SK-N-DZ (cell line): ENCODE results near the gene KIF3A.

Experiments used
- DNase-seq: peaks from one replicate; pipeline ENCODE4 v3.0.0-alpha.2; 2015; ENCODE audit warnings: low spot score

Gene KIF3A

DNA sequence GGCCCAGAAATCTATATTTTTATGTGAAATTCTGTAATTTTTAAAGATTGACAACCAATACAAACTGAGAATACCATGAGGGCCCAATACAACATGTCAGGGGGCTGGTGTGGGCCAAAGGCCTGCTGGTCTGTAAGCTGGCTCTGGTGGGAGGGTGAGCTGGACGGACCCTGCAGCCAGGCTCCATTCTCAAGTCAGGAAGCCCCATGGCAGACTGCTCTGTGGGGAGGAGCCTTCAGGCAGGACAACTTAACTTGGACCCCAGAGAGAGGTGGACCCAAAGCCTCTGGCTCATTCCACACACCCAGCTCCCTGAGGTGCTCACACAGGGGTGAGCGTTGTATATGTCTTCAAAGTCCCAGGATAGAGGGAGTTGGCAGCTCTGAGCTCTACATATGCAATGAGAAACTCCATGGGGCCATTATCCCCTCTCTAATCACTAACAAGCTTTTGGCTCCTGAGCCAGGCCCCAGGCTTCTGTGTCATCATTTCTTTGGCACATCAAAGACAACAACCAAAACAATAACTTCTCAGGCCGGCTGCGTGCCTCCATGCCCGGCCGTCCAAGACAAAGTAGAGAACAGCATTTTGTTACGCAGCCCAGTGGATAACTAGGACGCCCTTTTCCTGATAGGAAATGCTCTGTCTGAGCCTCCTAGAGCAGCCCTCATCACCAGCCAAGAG is 33.3 kb upstream of the KIF3A start:
- DNase-seq = no peak

DNA sequence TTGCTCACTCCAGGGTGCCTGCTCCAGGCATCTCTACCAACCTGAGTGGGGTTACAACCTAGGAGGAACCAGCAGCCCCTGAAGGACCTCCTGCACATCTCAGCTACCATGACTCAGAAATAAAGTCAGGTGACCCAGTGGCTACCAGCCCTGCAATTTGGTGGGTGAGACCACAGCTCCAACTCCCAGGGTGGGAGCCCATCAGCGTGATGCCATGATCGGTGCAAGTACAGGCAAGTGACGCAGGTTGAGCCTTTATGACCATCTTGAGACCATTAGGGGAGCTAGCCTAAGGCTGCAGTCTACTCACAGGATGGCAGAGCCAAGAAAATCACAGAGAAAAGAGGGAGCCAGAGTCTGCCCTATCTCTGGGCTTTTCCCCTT is 31.1 kb upstream of the KIF3A start:
- DNase-seq = no peak

DNA sequence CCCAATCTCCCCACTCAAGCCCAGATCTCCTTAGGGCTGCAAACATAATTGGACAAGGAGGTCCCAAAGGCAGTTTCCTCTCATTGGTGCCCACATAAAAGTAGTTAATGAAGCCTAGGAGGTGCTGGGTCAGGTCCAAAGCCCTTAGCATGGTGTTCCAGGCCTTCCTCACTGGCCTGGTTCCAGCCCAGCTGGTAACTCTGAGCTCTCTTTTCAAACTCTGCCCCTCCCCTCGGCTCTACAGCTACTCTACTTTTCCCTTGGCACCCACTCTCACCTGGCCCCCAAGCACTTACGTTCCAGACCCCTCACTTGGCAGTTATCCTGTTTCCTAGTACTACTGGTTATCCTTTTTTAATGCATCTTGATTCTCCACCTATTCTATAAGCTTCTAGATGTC is 29.8 kb upstream of the KIF3A start:
- DNase-seq = no peak

DNA sequence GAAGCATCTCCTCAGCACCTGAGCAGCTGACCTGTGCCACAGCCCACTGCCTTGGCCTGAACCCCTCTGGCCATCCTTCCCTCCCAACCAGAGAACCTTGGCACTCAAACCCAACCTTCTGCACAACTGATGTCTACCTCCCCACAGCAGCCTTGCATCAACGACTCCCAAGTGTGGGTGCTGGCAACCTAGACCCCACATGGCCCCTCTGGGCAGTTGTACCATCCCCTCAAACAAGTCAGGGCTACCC is 29.4 kb upstream of the KIF3A start:
- no peak for DNase-seq

DNA sequence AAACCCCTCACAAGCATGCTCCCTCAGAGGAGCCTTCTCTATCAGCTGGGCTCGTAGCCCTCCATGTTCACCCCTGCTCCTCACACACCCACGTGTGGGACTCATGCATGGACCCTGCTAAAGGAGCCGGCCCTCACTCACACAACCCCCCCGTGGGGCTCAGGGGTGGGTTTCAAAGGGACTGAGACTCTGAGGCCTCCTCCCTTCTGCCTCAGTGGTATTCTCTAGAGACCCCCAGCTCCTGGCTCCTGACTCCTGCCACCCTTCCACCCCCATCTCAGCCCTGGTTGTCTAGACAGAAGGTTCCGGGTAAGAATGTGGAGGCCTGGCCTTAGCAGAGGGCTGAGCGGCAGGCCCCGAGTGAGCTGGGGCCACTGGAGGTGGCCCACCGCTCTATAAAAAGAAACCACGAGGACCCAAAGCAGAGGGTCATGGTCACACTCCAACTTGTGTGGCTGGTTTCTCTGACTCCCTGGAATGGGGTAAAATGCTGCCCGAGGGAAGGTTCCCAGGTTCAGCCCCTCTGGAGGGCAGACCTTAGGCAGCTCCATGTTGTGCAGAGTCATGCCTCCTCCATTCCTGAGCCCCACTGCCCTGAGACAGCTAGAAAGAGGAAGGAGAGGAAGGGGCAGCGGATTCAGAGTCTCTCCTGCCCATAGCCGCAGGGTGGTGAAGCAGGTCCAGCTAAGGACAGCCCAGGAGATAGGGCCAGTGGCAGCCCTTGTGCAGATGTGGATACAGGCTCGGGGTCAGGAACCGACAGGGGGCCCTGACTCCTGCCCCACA is 28.9 kb upstream of the KIF3A start:
- DNase-seq = no peak

DNA sequence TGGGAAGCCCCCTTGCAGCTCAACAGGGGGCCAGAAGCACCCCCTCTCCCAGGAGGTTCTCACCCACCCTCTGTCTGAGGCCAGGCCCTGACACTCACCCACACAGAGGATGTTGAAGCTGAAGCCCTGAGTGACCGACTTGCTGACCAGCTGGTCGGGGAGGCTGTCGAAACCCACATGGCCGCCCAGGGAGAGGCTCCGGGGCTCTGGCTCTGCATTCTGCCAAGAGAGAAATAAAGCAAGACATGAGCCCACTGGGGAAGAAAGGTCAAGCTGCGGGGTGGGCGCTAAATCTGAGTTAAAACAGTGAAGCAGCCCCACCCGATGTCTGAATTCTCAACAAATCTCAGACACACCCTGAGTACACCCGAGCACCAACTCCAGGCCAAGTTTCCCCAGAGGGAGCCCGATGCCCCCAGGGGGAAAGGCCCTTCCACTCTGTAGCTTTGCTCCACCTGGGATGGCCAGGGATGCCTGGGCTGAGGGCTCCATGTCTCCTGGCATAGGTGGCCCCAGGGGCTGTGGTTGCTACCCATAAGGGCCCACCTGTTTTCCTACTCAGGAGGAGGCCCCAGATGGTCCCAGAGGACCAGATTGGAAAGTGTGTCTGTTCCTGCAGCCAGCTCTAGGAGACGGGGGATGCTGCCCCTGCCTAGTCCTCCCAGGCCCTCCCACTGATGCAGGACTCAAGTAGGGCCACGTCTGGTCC is 28.1 kb upstream of the KIF3A start:
- DNase-seq = no peak

DNA sequence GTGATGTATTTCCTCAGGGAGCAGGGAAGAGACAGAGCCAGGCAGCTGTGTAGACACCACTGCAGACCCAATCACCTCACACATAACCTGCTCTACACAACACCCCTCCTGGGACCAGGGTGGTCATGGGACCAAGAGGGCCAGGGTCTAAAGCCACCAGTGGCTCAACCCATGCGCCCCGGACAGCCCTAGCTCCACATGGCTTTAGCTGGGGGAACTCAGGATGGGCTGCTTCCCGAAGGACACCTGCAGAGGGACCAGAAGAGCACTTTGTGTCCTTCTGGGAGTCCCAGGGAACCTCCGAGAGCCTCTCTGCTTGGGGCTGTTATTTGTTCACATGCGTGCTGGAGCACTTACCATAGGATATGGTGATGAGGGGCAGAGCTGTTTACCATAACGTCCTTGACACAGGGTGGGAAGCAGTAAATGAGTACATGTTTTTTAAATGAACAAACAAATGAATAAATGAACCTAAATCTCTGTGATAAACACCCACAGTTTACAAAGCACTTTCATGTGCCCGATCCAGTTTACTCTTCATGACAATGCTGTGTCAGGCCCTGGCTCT is 27.4 kb upstream of the KIF3A start:
- no peak for DNase-seq

DNA sequence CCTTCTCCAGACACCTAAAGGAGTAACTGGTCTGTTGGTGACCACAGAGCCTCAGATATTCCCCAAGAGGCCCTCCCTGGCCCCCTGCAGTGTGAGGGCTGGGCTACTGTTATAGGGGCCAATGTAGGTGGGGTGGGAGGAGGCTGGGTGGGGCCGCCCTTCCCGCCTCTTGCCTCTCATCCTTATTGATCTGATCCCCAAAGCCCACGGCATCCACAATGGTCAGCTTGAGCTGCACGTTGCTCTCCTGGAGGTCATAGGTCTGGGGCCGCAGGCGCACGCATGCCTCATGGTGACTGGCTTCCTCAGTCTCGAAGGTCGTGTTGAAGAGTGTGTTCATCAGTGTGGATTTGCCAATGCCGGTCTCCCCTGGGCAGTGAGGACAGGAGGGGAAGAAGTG is 26.7 kb upstream of the KIF3A start:
- no peak for DNase-seq

DNA sequence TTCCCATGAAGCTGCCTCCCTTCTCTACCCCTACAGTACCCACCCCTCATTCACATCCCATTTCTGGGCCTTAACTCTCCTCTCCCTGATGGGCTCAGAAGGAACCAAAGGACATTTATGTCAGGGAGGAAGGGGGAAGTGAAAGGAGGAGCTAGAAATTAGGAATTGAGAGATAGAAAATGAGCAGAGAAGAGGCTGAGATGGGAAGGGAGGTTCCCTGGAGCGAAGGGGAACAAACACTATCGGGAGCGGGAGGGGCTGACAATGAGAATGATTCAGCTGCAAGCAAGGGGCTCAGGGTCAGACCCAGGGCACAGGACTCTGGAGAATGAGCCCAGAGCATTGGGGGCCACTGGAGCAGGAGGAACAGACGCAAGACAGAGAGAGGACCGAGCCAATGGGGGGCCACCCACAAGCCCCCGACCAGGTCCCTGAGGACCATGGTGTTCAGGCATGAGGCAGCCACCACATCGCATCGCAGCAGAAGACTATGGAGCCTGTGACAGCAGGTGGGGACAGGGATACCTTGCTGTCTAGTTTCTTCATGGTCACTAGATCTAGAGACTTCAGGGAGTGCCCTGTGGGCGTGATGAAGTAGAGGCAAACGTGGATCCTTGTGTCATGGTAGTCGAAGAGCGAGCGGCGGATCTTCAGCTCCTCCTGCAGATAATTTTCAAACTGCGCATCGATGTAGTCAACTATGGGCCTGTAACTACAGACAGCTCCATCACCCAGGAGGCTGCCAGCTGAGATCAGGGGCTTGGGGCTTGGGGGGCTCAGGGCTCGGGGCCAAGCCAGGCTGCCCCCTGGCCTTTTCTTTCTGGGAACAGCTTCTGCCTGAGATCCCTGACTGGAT is 26.1 kb upstream of the KIF3A start:
- no peak for DNase-seq

DNA sequence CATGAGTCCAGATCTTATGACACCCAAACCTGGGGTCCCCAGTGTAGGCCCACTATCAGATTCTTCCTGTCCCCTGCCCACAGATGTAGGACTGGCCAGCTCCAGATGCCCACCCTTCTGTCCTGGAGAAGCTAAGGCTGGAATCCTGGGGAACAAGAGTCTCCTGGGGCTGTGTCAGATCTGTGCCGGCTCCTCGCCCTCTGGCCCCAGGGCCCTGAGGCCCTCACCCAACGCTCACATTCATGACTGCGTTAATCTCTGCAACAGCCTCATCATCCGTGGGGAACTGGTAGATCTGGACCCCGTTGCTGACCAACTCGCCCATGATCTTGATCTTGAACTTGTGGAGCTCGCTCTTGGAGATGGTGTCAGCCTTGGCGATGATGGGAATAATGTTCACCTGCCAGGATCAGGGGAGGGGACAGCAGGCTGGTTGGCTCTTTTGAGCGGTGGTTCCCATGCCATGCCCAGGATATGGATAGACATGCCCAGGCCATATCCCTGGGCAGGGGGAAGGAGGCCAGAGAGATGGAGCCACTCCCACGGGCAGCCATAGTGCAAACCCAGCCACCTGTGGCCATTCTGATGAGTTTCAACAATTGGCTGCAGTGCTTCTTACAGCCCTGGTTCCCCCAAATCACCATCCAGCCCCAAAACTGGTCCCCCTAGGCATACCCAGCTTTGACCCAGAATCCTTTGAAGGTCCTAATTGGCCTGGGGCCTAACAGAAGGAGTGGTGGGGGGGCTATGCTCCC is 25.1 kb upstream of the KIF3A start:
- DNase-seq = no peak

DNA sequence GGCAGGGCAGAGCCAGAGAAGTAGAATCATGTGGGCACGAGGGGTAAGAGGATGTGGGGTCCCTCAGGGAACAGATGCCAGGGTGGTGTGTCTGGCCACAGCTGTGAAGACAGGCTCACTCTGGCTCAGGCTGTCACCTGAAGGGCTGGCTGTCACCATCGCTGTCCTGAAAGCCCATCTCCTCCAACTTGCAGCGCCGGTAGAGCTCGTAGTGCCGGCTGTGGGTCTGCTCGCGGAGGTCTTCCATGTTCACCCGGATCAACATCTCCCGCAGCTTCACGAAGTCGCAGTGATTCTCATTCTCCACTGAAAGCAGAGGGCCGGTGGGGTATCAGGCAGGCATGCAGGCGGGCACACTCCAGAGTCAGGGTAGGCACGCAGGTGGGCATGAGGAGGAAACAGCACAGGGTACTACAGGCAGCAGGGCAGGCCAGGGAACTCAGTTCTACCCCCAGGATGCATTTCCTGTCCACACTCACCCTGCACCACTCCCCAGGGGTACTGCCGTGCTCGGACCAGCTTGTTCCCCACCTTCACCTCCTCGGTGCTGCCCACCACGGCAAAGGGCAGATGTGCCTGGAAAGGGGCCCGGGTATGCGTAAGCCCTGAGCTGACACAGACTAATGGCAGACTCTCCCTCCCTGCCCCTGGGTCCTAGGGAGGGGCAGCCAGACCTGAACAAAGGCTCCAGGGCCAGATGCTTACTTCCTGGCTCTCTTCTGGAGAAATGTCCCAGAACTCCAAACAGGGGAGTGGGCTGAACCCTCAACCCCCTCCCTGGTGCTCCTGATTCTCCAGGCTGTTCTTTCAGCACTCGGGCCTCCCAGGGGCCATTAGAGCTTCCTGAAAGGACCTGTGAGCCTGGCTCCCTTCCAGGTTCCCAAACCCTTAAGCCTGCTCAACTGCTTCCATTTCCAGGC is 24.2 kb upstream of the KIF3A start:
- no peak for DNase-seq

DNA sequence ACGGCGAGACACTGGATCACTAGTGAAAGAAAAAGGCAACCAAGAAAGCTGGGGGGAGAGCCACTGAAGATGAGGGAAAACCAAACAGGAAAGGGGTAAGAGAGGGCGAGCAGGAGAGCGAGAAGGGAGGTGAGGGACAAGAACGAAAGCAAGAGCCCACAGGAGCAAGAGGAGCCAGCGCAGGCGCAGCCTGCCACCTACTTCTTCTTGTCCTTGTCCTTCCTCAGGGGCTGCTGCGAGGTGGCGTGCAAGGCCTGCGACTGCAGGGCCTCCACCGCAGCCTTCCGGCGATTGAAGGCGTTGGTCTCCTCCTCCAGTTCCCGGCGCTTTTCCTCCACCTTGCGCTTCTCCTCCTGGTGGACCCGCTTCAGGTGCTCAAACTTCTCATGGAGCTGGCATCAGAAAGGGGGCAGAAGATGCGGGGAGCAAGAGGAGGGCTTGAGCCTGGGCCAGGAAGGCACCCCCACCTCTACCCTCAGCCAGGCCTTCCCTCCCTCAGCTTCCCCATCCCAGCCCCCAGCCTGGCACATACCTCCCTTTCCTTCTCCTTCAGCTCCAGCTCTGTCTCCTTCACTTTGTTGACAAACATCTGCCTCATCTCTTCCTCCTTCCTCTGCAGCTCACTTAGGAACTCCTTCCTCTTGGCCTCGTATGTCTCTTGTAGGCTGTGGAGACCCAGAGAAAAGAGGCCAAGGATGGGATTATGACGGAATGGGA is 23.4 kb upstream of the KIF3A start:
- DNase-seq = no peak

DNA sequence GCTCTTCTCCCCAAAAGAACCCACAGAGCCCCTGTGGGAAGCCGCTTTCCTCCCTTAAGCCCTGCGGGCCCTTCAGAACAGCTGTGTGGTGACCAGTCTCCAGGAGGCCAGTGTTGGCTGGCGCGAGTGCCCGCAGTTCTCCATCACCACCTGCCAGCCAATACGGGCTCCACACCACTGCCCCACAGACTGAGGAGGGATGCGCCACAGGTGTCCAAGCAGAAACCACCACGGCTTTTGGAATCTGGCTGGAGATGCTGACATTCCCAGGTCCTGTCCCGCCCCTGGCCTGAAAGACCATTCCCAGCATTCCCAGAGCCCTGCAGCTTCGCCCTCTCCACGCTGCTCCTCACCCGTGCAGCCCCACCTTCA is 22.7 kb upstream of the KIF3A start:
- DNase-seq = no peak

DNA sequence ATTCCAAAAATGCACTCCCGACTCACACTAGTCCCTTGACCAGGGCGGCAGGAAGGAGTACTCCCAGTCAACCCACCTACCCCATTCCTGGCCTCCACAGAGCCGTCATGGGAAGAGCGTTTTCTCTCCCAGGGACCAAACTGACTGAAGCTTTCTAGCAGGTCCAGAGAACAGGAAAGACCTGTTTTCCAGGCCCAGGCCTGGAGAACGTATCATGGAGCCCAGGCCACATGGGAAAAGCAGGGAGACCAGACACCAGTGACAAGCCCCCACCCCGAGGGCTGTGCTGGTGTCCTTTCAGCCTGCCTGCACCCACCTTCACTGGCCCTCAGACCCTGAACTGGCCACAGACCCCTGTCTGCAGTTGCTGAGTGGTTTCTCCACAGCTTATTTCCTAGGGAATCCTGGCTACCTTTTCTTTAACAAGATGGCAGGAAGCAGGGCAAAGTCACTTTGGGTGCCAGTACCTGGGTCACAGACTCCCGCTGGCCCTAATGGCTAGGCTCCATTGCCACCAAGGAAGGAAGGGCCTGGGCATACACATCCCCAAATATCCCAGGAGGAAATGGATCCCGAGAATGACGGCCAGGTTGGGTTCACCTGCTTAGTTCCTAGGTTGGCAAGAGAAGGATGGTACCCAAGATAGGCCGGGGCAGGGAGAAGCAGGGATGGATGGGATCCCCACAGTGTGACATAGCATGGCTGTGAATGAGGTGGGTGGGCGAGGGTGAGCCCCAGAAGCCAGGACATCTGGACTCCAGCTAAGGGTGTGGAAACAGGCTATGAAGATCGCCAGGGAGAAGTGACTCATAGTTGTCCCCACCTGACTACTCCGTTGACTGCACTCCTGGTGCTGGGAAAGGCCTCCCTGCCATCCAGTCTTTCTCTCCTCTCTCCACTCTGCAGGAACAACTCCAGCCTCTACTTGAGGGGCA is 22.0 kb upstream of the KIF3A start:
- no peak for DNase-seq

DNA sequence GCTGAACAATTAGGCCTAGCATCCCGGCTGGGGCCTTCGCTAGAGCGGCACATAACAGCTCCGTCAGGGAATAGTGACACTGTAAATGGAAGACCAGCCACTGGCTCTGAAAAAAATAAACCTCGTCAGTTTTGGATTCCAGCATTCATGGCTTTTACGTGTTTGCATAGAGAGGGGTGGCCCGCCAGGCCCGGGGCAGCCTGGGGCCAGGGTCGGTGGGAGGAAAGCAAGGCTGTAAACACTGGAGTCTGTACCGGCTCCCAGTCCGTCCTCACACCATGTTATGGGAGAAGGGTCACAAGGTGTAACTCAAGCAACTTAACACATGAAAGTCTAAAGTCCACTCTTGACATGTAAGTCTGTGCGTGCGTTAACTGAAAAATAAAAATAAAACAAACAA is 21.1 kb upstream of the KIF3A start:
- no peak for DNase-seq

DNA sequence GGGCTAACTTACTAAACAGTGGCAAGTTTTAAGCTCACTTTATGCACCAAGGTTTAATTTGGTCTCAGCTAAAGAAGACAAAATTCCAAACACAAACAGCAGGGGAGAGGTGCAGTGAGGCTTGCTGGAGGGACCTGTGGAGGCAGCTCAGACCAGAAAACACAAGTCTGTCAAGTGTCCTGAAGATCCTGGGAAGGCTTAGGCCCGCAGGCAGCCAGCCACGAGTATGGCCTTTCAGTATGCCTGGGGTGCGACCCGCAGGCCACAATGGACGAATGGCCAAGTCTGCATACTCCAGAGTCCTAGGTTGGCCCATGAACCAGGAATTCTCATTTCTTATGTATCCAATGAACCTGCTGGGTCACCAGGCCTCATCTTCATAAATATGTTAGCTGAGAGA is 19.2 kb upstream of the KIF3A start:
- no peak for DNase-seq

DNA sequence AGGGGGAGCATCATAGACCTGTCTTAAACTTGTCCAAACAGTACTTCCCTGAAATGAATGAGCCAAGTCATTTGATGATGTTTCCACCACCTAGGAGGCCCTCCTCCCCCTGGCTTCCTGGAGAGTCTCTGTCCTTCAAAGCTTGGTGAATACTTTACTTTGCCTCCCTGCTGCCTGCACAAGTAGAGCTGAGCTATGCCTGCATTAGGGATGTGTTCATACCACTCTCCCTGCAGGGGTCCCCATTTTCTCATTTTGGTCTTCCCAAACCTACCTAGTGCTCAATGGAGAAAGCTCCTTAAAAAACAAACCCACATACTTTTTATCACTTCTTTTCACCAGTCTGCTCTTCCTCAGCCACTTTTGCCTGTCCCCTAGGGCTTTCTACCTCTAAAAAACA is 17.6 kb upstream of the KIF3A start:
- DNase-seq = no peak

DNA sequence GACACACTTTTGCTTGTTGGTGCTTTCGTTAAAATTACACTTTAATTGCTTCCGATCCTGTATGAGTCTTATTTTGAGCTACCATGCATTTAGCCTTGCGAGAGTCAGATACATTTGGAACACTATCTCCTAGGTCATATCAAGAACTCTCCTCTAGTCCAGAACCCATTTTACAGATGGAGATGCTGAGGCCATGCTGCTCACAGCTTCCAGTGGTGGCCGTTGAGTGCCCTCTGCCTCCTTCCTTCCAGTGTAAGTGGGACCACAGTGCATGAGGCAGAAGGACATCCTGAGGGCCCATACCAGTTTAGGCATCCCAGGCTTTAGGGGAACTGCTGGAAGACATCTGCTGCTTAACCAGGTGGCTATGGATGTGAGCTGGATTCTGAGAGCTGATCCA is 16.8 kb upstream of the KIF3A start:
- no peak for DNase-seq
